OCI-LY7 (cell line): ENCODE data around the gene TMEM95.

Source experiments
- EZH2phosphoT487 ChIP-seq: fragments of 200-600 bp; sonication (generic); IDR thresholded peaks from 2 replicates; pipeline ENCODE4 v1.6.1; 2018; ENCODE audit warnings: low read depth, borderline replicate concordance, mild to moderate bottlenecking, mixed run types, antibody characterized with exemption, low read length, moderate library complexity, mixed read lengths
- TF ChIP-seq, protein P1 (sequence below): fragments of 200-600 bp; sonication (generic); conservative IDR thresholded peaks from 2 replicates; pipeline ENCODE4 v1.5.1; 2014; ENCODE audit warnings: mild to moderate bottlenecking, antibody characterized with exemption, low read length, moderate library complexity, mixed read lengths

DNA sequence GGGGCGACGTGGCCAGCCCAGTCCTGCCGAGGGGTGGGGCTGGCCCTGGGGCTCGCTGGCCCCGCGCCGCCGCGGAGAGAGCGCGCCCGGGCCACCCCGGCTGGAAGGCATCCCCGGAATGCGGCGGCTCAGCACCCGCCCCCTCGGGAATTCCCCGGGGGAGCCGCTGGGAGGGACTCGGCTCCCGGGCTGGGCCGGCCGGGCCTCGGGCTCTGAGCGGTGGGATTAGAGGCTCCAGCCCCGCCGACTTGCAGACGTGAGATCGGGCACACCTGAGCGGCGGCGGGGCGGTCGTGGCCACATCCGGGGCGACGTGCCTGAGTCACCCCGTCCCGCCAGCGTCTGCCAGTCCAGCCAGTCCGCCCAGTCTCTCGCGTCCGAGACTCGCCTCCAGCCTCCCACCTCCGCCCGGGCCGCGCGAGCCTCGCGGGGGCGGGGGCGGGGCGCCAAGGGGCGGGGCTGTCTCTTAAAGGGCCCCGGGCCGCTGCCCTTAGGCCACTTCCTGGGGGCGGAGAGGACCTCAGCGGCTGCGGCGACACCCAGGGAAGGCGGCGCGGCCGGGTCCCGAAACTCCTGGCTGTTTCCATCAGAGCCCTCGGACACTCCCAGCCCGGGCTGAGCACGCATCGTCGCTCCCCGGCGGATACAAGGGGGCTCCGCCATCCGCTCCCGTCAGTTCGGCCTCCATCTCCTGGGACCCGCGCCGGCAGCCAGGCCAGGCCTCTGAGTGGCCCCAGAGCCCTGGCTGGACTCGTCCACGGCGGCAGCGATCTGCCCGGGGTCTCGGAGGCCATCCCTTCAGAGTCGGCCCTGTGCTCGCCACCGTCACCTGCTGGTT is 3.1 kb upstream of the TMEM95 start, which contains the start of gene KCTD11:
- TF ChIP-seq, protein P1, sequence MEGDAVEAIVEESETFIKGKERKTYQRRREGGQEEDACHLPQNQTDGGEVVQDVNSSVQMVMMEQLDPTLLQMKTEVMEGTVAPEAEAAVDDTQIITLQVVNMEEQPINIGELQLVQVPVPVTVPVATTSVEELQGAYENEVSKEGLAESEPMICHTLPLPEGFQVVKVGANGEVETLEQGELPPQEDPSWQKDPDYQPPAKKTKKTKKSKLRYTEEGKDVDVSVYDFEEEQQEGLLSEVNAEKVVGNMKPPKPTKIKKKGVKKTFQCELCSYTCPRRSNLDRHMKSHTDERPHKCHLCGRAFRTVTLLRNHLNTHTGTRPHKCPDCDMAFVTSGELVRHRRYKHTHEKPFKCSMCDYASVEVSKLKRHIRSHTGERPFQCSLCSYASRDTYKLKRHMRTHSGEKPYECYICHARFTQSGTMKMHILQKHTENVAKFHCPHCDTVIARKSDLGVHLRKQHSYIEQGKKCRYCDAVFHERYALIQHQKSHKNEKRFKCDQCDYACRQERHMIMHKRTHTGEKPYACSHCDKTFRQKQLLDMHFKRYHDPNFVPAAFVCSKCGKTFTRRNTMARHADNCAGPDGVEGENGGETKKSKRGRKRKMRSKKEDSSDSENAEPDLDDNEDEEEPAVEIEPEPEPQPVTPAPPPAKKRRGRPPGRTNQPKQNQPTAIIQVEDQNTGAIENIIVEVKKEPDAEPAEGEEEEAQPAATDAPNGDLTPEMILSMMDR, result no peak
- no peak for TF ChIP-seq EZH2phosphoT487
